GM23248 (cell line): Measurements from ENCODE around the gene EBF3. TPM values are rescaled to one million over a fixed set of nuclear protein-coding genes. Genes with fewer than 3 reads are reported as not detected.

Experiments used
- DNase-seq: peaks from one replicate; pipeline ENCODE4 v3.0.0-alpha.2; 2015
- H2AFZ ChIP-seq: fragments of 200-600 bp; sonication (generic); 2 replicates; pipeline ENCODE4 v1.6.1; 2016; ENCODE audit warnings: antibody characterized with exemption
- H3F3A ChIP-seq: fragments of 200-600 bp; sonication (generic); 2 replicates; pipeline ENCODE4 v1.6.1; 2016; ENCODE audit warnings: mild to moderate bottlenecking, antibody characterized with exemption, mixed run types; ENCODE audit not compliant: insufficient read depth
- H3K27ac ChIP-seq: fragments of 200-600 bp; sonication (generic); 2 replicates; pipeline ENCODE4 v1.5.1; 2016; ENCODE audit warnings: mild to moderate bottlenecking
- H3K27me3 ChIP-seq: fragments of 200-600 bp; sonication (generic); replicated peaks from 2 replicates; pipeline ENCODE4 v1.6.1; 2016; ENCODE audit warnings: mild to moderate bottlenecking; ENCODE audit not compliant: insufficient read depth
- H3K36me3 ChIP-seq: fragments of 200-600 bp; sonication (generic); 2 replicates; pipeline ENCODE4 v1.6.1; 2016; ENCODE audit warnings: low read depth, mild to moderate bottlenecking
- H3K4me1 ChIP-seq: fragments of 200-600 bp; sonication (generic); 2 replicates; pipeline ENCODE4 v1.6.1; 2016; ENCODE audit warnings: mild to moderate bottlenecking; ENCODE audit not compliant: insufficient read depth
- H3K4me2 ChIP-seq: fragments of 200-600 bp; sonication (generic); one replicate; pipeline ENCODE4 v1.6.1; 2016; ENCODE audit warnings: mild to moderate bottlenecking; ENCODE audit not compliant: unreplicated experiment
- H3K4me3 ChIP-seq: fragments of 200-600 bp; sonication (generic); 2 replicates; pipeline ENCODE4 v1.5.1; 2016; ENCODE audit warnings: mild to moderate bottlenecking
- H3K79me2 ChIP-seq: fragments of 200-600 bp; sonication (generic); 2 replicates; pipeline ENCODE4 v1.6.1; 2016; ENCODE audit warnings: mild to moderate bottlenecking; ENCODE audit not compliant: insufficient read depth
- H3K9ac ChIP-seq: fragments of 200-600 bp; sonication (generic); 2 replicates; pipeline ENCODE4 v1.6.1; 2016; ENCODE audit warnings: mild to moderate bottlenecking
- H3K9me2 ChIP-seq: fragments of 200-600 bp; sonication (generic); 2 replicates; pipeline ENCODE4 v1.6.1; 2016; ENCODE audit warnings: mixed run types, mild to moderate bottlenecking, moderate library complexity; ENCODE audit not compliant: insufficient read depth
- H3K9me3 ChIP-seq: fragments of 200-600 bp; sonication (generic); one replicate; pipeline ENCODE4 v1.6.1; 2017; ENCODE audit warnings: low read depth
- H4K20me1 ChIP-seq: fragments of 200-600 bp; sonication (generic); 2 replicates; pipeline ENCODE4 v1.6.0; 2016; ENCODE audit not compliant: insufficient read depth
- EZH2 ChIP-seq: fragments of 200-600 bp; sonication (generic); IDR thresholded peaks from 2 replicates; pipeline ENCODE4 v1.6.1; 2018; ENCODE audit warnings: antibody characterized with exemption, mild to moderate bottlenecking; ENCODE audit not compliant: insufficient read depth, poor library complexity, severe bottlenecking
- EZH2phosphoT487 ChIP-seq: fragments of 200-600 bp; sonication (generic); IDR thresholded peaks from 2 replicates; pipeline ENCODE4 v1.6.1; 2018; ENCODE audit warnings: antibody characterized with exemption, moderate library complexity, mild to moderate bottlenecking, low read depth; ENCODE audit not compliant: insufficient read depth
- WGBS, 2 experiments: methylation state at CpG; one replicate each; pipeline ENCODE4 v1.1.6; 2015 to 2017; ENCODE audit warnings: low lambda C conversion rate in 2 of 2, low coverage in 1 of 2; ENCODE audit errors: missing lambda C conversion rate in 2 of 2; 5-methylcytosine and 5-hydroxymethylcytosine counted together
- in situ Hi-C: fragments of 300-500 bp; cut with MboI; formaldehyde crosslinking; loops from 2 replicates; pipeline ENCODE4 v1.15.0; 2020
- polyA plus RNA-seq: library from polyadenylated mRNA; unstranded; fragments of >200 nt; fragmentation: Nextera tagmentation; extraction: Ambion mirVana; gene quantifications from 2 replicates; pipeline ENCODE4 v1.2.1, GENCODE V29; 2016
- total RNA-seq: library from RNA; depleted of rRNA; stranded (reverse); fragments of >200 nt; shearing (Covaris generic); gene quantifications from 2 replicates; pipeline ENCODE4 v1.2.3, GENCODE V29; 2014

EBF3 gene
- total and polyA plus RNA-seq, 2 experiments from 2014 or later: 0.15 to 0.43 TPM

DNA sequence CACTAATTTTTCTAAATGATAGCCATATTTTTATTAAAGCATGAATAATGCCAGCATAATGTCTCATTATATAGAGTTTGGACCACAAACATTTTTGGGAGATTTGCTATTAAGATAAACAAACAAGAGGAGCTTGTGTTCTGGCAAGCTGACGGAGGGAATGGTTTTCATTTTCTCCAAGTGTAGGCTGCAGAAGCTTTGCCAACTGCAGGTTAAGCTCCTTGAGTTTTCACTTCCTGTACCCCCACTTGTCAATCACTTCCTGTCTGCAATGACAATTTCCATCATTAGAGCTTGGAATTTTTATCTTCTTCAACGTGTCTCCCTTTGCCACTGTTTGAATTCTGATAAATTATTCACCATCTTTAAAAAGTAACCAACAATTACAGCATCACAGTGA, 13.4 kb downstream of the EBF3 start:
- no peaks in the 10 kb centered on the region for H3K9me3 ChIP-seq
- no peaks in the 10 kb centered on the region for H3F3A ChIP-seq
- no peak overlapping the region for H3K4me3 ChIP-seq
- H3K4me1 ChIP-seq: no peaks in the 10 kb centered on the region
- 85 to 86% methylated on average over 2 of the region's 2 CpGs for WGBS, 2 experiments
- H3K9me2 ChIP-seq: no peaks in the 10 kb centered on the region
- no peak overlapping the region for H3K4me2 ChIP-seq
- peaks cover 15% of the 10 kb centered on the region for H3K27me3 ChIP-seq
- TF ChIP-seq EZH2 (no peak), EZH2phosphoT487 (no peak)
- no peak overlapping the region for H2AFZ ChIP-seq
- no peaks in the 10 kb centered on the region for H4K20me1 ChIP-seq
- no peak overlapping the region for H3K27ac ChIP-seq
- no peak overlapping the region for H3K9ac ChIP-seq
- DNase-seq: no peak
- no peaks in the 10 kb centered on the region for H3K79me2 ChIP-seq
- no peaks in the 10 kb centered on the region for H3K36me3 ChIP-seq
- in situ Hi-C loops: loop anchor here (25.0 kb wide), 1 partner anchor 913 kb away; no protein-coding TSS in a partner anchor

DNA sequence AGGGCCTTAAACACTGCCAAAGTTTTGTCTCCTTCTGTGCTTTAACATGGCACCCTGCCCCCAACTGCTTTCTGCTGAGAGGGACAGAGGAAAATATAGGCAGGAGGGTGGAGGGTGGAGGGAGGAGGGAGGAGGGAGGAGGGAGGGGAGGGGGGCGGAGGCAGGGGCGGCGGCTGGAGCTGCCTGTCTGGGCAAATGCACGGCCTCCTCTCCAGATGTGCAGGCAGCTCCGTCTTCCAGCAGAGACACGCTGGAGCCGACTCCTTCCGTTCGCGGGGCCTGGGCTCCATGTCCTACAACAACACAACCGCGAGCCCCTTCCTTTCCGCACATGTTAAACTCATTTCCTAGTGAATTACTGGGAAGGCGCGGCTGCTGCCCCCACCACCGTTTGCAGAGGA, 14.2 kb downstream of the EBF3 start:
- in situ Hi-C loops: loop anchor here (25.0 kb wide), 1 partner anchor 913 kb away; no protein-coding TSS in a partner anchor
- Histone ChIP-seq H3K9ac (no peak overlapping the region), H2AFZ (no peak overlapping the region)

DNA sequence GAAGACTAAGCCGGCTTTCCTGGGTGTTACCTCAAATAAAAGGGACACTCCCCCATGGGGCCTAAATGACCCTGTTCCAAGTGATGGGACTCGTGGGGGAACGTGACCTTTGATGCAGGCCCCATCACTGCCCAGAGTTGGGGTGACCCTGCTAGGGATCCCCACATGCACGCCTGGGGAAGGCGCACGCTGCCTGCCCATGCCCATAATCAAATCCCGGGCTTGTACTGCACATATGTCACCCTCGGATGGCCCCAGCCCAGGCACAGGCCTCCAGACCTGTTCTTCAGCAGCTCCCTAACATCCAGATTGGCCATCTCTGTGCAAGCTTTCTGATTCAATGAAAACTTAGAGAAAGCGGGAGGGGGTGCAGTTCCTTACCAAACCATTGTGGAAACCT, 14.7 kb downstream of the EBF3 start:
- H2AFZ ChIP-seq: no peak overlapping the region
- no peaks in the 10 kb centered on the region for H3K79me2 ChIP-seq
- H3K9ac ChIP-seq: no peak overlapping the region
- H3K27ac ChIP-seq: no peak overlapping the region
- no peak for DNase-seq
- no peaks in the 10 kb centered on the region for H3K9me3 ChIP-seq
- no peaks in the 10 kb centered on the region for H4K20me1 ChIP-seq
- H3K4me2 ChIP-seq: no peak overlapping the region
- no peaks in the 10 kb centered on the region for H3K36me3 ChIP-seq
- in situ Hi-C loops: no loop called here
- H3K27me3 ChIP-seq: peaks cover 2% of the 10 kb centered on the region; the same call in 1 of the 2 replicates
- no peaks in the 10 kb centered on the region for H3K9me2 ChIP-seq
- no peaks in the 10 kb centered on the region for H3K4me1 ChIP-seq
- no peak for TF ChIP-seq EZH2phosphoT487
- TF ChIP-seq EZH2: no peak
- no peaks in the 10 kb centered on the region for H3F3A ChIP-seq
- WGBS, 2 experiments: 83 to 87% methylated on average over 8 to 9 of the region's 9 CpGs
- H3K4me3 ChIP-seq: no peak overlapping the region

More for the DNA sequence above, 14.2 kb downstream of the EBF3 start:
- no peaks in the 10 kb centered on the region for H3K9me3 ChIP-seq
- no peaks in the 10 kb centered on the region for H3F3A ChIP-seq
- H3K79me2 ChIP-seq: no peaks in the 10 kb centered on the region
- no peak overlapping the region for H3K4me3 ChIP-seq
- H3K36me3 ChIP-seq: no peaks in the 10 kb centered on the region
- peaks cover 7% of the 10 kb centered on the region; the same call in 1 of the 2 replicates for H3K27me3 ChIP-seq
- WGBS, 2 experiments: 18 to 20% methylated on average over 11 to 16 of the region's 16 CpGs
- no peaks in the 10 kb centered on the region for H3K9me2 ChIP-seq
- H3K27ac ChIP-seq: no peak overlapping the region
- TF ChIP-seq EZH2phosphoT487 (no peak), EZH2 (no peak)
- H4K20me1 ChIP-seq: no peaks in the 10 kb centered on the region
- no peak overlapping the region for H3K4me2 ChIP-seq
- no peaks in the 10 kb centered on the region for H3K4me1 ChIP-seq
- DNase-seq: peak; percentile 51

DNA sequence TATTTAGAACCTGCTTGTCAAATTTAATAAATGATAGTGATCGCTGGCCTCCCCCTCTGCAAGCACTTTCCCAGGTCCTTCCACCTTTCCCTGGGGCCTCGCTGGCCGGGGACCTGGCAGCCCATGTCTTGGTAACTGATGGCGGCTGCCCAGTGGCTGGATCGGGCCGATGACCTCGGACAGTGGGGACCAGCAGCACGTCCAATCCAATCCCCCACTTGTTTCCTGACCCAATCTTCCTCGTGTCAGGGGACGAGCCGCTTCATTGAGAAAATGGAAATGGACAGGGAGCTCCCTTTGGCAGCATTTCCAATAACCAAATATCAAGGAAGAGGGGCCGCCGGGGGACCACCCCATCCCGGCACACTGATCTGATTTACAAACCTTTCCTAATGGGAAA, 17.2 kb downstream of the EBF3 start:
- Histone ChIP-seq H3K79me2 (no peaks in the 10 kb centered on the region), H2AFZ (no peak overlapping the region), H3K36me3 (no peaks in the 10 kb centered on the region), H3K27ac (no peak overlapping the region), H3K9me2 (no peaks in the 10 kb centered on the region), H3K9ac (no peak overlapping the region), H3F3A (no peaks in the 10 kb centered on the region), H3K27me3 (no peaks in the 10 kb centered on the region), H3K4me1 (no peaks in the 10 kb centered on the region), H3K4me3 (no peak overlapping the region), H3K9me3 (no peaks in the 10 kb centered on the region), H3K4me2 (no peak overlapping the region), H4K20me1 (no peaks in the 10 kb centered on the region)
- no peak for DNase-seq
- in situ Hi-C loops: no loop called here
- WGBS, 2 experiments: 61% methylated on average over 14 of the region's 14 CpGs
- TF ChIP-seq EZH2 (no peak), EZH2phosphoT487 (no peak)
